ENCODE results near the gene G6PC2.

Gene G6PC2

GRCh38 chr2:168948621-168949212, 47.6 kb downstream of the G6PC2 start:
- no peaks in the 10 kb centered on the region for H3K36me3 ChIP-seq (ENCODE audit: insufficient read depth, low read length)
- H3K27ac ChIP-seq (ENCODE audit: low read depth, low read length) = no peak overlapping the region
- H3K27me3 ChIP-seq (ENCODE audit: insufficient read depth, low read length) = no peaks in the 10 kb centered on the region
- H3K4me1 ChIP-seq (ENCODE audit: control insufficient read depth, insufficient read depth, low read length, unreplicated experiment) = no peaks in the 10 kb centered on the region
- H3K4me3 ChIP-seq (ENCODE audit: low read depth, low read length) = no peak overlapping the region
- H2AFZ ChIP-seq (ENCODE audit: low read length, unreplicated experiment) = peak overlapping the region; percentile 29
- no peaks in the 10 kb centered on the region for H3K79me2 ChIP-seq (ENCODE audit: control insufficient read depth, insufficient read depth, low read length, unreplicated experiment)

GRCh38 chr2:168949324-168949723, 48.2 kb downstream of the G6PC2 start:
- Histone ChIP-seq H2AFZ (ENCODE audit: low read length, unreplicated experiment) (no peak overlapping the region), H3K4me3 (ENCODE audit: low read depth, low read length) (no peak overlapping the region), H3K27me3 (ENCODE audit: insufficient read depth, low read length) (no peaks in the 10 kb centered on the region), H3K27ac (ENCODE audit: low read depth, low read length) (no peak overlapping the region), H3K4me1 (ENCODE audit: control insufficient read depth, insufficient read depth, low read length, unreplicated experiment) (no peaks in the 10 kb centered on the region), H3K36me3 (ENCODE audit: insufficient read depth, low read length) (no peaks in the 10 kb centered on the region), H3K79me2 (ENCODE audit: control insufficient read depth, insufficient read depth, low read length, unreplicated experiment) (no peaks in the 10 kb centered on the region)

- Histone ChIP-seq H3K4me1 (ENCODE audit: control insufficient read depth, insufficient read depth, low read length, unreplicated experiment) (no peaks in the 10 kb centered on the region), H3K27me3 (ENCODE audit: insufficient read depth, low read length) (no peaks in the 10 kb centered on the region)
These were observed 50.8 kb downstream of the G6PC2 start for GRCh38 chr2:168951871-168952270.

GRCh38 chr2:168952424-168952823, 51.3 kb downstream of the G6PC2 start:
- no peaks in the 10 kb centered on the region for H3K79me2 ChIP-seq (ENCODE audit: control insufficient read depth, insufficient read depth, low read length, unreplicated experiment)
- no peaks in the 10 kb centered on the region for H3K27me3 ChIP-seq (ENCODE audit: insufficient read depth, low read length)
- H3K27ac ChIP-seq (ENCODE audit: low read depth, low read length) = no peak overlapping the region
- H2AFZ ChIP-seq (ENCODE audit: low read length, unreplicated experiment) = no peak overlapping the region
- H3K36me3 ChIP-seq (ENCODE audit: insufficient read depth, low read length) = no peaks in the 10 kb centered on the region
- no peak overlapping the region for H3K4me3 ChIP-seq (ENCODE audit: low read depth, low read length)
- H3K4me1 ChIP-seq (ENCODE audit: control insufficient read depth, insufficient read depth, low read length, unreplicated experiment) = no peaks in the 10 kb centered on the region

More at GRCh38 chr2:168951871-168952270, 50.8 kb downstream of the G6PC2 start:
- H3K4me3 ChIP-seq (ENCODE audit: low read depth, low read length) = no peak overlapping the region
- no peak overlapping the region for H3K27ac ChIP-seq (ENCODE audit: low read depth, low read length)
- no peaks in the 10 kb centered on the region for H3K36me3 ChIP-seq (ENCODE audit: insufficient read depth, low read length)
- H3K79me2 ChIP-seq (ENCODE audit: control insufficient read depth, insufficient read depth, low read length, unreplicated experiment) = no peaks in the 10 kb centered on the region
- H2AFZ ChIP-seq (ENCODE audit: low read length, unreplicated experiment) = no peak overlapping the region

- Histone ChIP-seq H3K27me3 (ENCODE audit: insufficient read depth, low read length) (no peaks in the 10 kb centered on the region), H3K4me1 (ENCODE audit: control insufficient read depth, insufficient read depth, low read length, unreplicated experiment) (no peaks in the 10 kb centered on the region), H3K27ac (ENCODE audit: low read depth, low read length) (no peak overlapping the region), H3K79me2 (ENCODE audit: control insufficient read depth, insufficient read depth, low read length, unreplicated experiment) (no peaks in the 10 kb centered on the region), H2AFZ (ENCODE audit: low read length, unreplicated experiment) (no peak overlapping the region), H3K36me3 (ENCODE audit: insufficient read depth, low read length) (no peaks in the 10 kb centered on the region), H3K4me3 (ENCODE audit: low read depth, low read length) (no peak overlapping the region)
These were observed 53.2 kb downstream of the G6PC2 start for GRCh38 chr2:168954256-168954655.

- H2AFZ ChIP-seq (ENCODE audit: low read length, unreplicated experiment) = no peak overlapping the region
- H3K4me3 ChIP-seq (ENCODE audit: low read depth, low read length) = no peak overlapping the region
- H3K27ac ChIP-seq (ENCODE audit: low read depth, low read length) = no peak overlapping the region
- H3K4me1 ChIP-seq (ENCODE audit: control insufficient read depth, insufficient read depth, low read length, unreplicated experiment) = no peaks in the 10 kb centered on the region
- H3K36me3 ChIP-seq (ENCODE audit: insufficient read depth, low read length) = no peaks in the 10 kb centered on the region
- no peaks in the 10 kb centered on the region for H3K27me3 ChIP-seq (ENCODE audit: insufficient read depth, low read length)
- H3K79me2 ChIP-seq (ENCODE audit: control insufficient read depth, insufficient read depth, low read length, unreplicated experiment) = no peaks in the 10 kb centered on the region
These were observed 54.2 kb downstream of the G6PC2 start for GRCh38 chr2:168955321-168955720.

GRCh38 chr2:168956392-168956791, 55.3 kb downstream of the G6PC2 start:
- H3K27me3 ChIP-seq (ENCODE audit: insufficient read depth, low read length) = no peaks in the 10 kb centered on the region
- no peaks in the 10 kb centered on the region for H3K36me3 ChIP-seq (ENCODE audit: insufficient read depth, low read length)

More at GRCh38 chr2:168956392-168956791, 55.3 kb downstream of the G6PC2 start:
- Histone ChIP-seq H3K4me3 (ENCODE audit: low read depth, low read length) (no peak overlapping the region), H3K79me2 (ENCODE audit: control insufficient read depth, insufficient read depth, low read length, unreplicated experiment) (no peaks in the 10 kb centered on the region), H3K4me1 (ENCODE audit: control insufficient read depth, insufficient read depth, low read length, unreplicated experiment) (no peaks in the 10 kb centered on the region), H3K27ac (ENCODE audit: low read depth, low read length) (no peak overlapping the region), H2AFZ (ENCODE audit: low read length, unreplicated experiment) (no peak overlapping the region)

Measured in ACC112 (cell line).